Fibroblast of lung (primary cell): ENCODE results near the gene POU2F2. TPM values are rescaled to one million over a fixed set of nuclear protein-coding genes. Genes with fewer than 3 reads are reported as not detected.

ENCODE experiments used
- DNase-seq, 2 donors: peaks; one replicate each; pipeline versions ENCODE4 v3.0.0 to v3.0.0-alpha.2; 2010; ENCODE audit warnings: low read depth in 2 of 2
- H2AFZ ChIP-seq: 2 replicates; pipeline ENCODE4 v1.5.1; 2012; ENCODE audit warnings: low read length, control low read depth, inconsistent platforms
- H3K27ac ChIP-seq: 2 replicates; pipeline ENCODE4 v1.5.1; 2011; ENCODE audit warnings: low read length, control low read depth; ENCODE audit not compliant: insufficient read depth
- H3K27me3 ChIP-seq: 2 replicates; pipeline ENCODE4 v1.5.1; 2011; ENCODE audit warnings: mild to moderate bottlenecking, low read length; ENCODE audit not compliant: control insufficient read depth, insufficient read depth
- H3K36me3 ChIP-seq: 2 replicates; pipeline ENCODE4 v1.5.1; 2011; ENCODE audit warnings: low read length; ENCODE audit not compliant: control insufficient read depth, insufficient read depth
- H3K4me1 ChIP-seq: 2 replicates; pipeline ENCODE4 v1.5.1; 2011; ENCODE audit warnings: low read length; ENCODE audit not compliant: control insufficient read depth, insufficient read depth; ENCODE audit errors: extremely low read depth
- H3K4me2 ChIP-seq: 2 replicates; pipeline ENCODE4 v1.5.1; 2011; ENCODE audit warnings: low read length, control low read depth; ENCODE audit not compliant: insufficient read depth; ENCODE audit errors: extremely low read depth
- H3K4me3 ChIP-seq, 4 experiments: fragments of 200-600 bp in 1 of 4; sonication (generic) in 1 of 4; replicated peaks in 1 of 4; 2 replicates each; pipeline ENCODE4 v1.5.1; 2011 to 2016; ENCODE audit warnings: low read length in 4 of 4, low read depth in 3 of 4, mild to moderate bottlenecking in 3 of 4, control low read depth in 2 of 4, inconsistent platforms in 1 of 4, mixed read lengths in 1 of 4; ENCODE audit not compliant: insufficient read depth in 1 of 4; ENCODE audit errors: control extremely low read depth in 1 of 4
- H3K79me2 ChIP-seq: 2 replicates; pipeline ENCODE4 v1.5.1; 2012; ENCODE audit warnings: mild to moderate bottlenecking, low read length, inconsistent platforms; ENCODE audit not compliant: control insufficient read depth, insufficient read depth
- H3K9ac ChIP-seq: 2 replicates; pipeline ENCODE4 v1.5.1; 2011; ENCODE audit warnings: mild to moderate bottlenecking, low read length, control low read depth; ENCODE audit not compliant: insufficient read depth
- H3K9me3 ChIP-seq: 2 replicates; pipeline ENCODE4 v1.5.1; 2012; ENCODE audit warnings: low read depth, low read length; ENCODE audit not compliant: control insufficient read depth, insufficient read depth
- H4K20me1 ChIP-seq: 2 replicates; pipeline ENCODE4 v1.5.1; 2011; ENCODE audit warnings: low read length; ENCODE audit not compliant: control insufficient read depth, insufficient read depth; ENCODE audit errors: extremely low read depth
- EZH2 ChIP-seq: IDR thresholded peaks from 2 replicates; pipeline ENCODE4 v1.5.1; 2012; ENCODE audit warnings: low read length, control low read depth, mild to moderate bottlenecking; ENCODE audit errors: missing control alignments
- polyA plus RNA-seq, 2 donors: library from polyadenylated mRNA; depleted of rRNA in 1 of 2; stranded (reverse) in 1 of 2; unstranded in 1 of 2; fragments of >200 nt; gene quantifications; 2 replicates each; pipeline ENCODE4 v1.2.1, GENCODE V29; 2011 to 2012; ENCODE audit warnings: missing spikeins in 1 of 2
- total RNA-seq: library from RNA; depleted of rRNA; stranded (reverse); fragments of >200 nt; gene quantifications from 2 replicates; pipeline ENCODE4 v1.2.1, GENCODE V29; 2014
- TF ChIP-seq, protein P1 (sequence below), 2 donors: IDR thresholded peaks in 1 of 2; conservative IDR thresholded peaks in 1 of 2; 1 replicate in 1 of 2; 2 replicates in 1 of 2; pipeline ENCODE4 v1.5.1; 2011 to 2012; ENCODE audit warnings: low read length in 2 of 2, control low read depth in 1 of 2, inconsistent platforms in 1 of 2, low read depth in 1 of 2, mild to moderate bottlenecking in 1 of 2

POU2F2 gene
- total and polyA plus RNA-seq, 2 donors (not counting 1 experiment from before 2014, with no cell fraction given): 0.17 to 0.31 TPM

DNA sequence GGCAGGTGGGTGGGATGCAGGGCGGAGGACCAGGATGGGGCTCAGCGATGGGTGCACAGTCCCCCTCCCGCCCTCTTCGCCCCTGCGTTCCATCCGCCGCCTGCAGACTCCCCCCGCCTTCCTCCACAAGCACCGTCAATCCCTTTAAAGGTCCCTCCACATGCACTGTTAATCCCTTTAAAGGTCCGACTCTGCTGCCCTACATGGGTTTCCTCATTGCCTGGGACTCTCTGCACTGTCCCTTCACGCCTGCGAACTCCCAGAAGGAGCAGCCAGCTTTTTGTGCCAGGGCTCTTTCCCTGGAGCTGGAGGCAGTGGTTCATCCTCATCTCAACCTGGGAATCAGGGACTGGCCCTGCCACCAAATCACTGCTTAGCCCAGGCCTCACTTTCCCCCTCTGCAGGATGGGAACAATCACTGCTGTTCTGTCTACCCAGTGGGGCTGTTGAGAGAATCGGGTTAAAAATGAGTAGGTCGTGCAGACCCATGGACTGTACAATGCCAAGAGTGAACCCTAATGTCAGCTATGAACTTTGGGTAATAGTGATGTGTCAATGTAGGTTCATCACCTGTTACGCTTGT, 35.9 kb downstream of the POU2F2 start:
- Histone ChIP-seq H4K20me1 (no peaks in the 10 kb centered on the region), H3K9me3 (no peaks in the 10 kb centered on the region), H3K4me1 (peaks cover 3% of the 10 kb centered on the region), H3K9ac (no peak overlapping the region), H3K27ac (no peak overlapping the region), H3K36me3 (no peaks in the 10 kb centered on the region), H3K4me3 (no peak overlapping the region), H2AFZ (no peak overlapping the region), H3K4me2 (no peak overlapping the region), H3K79me2 (no peaks in the 10 kb centered on the region), H3K27me3 (no peaks in the 10 kb centered on the region)
- TF ChIP-seq, protein P1, sequence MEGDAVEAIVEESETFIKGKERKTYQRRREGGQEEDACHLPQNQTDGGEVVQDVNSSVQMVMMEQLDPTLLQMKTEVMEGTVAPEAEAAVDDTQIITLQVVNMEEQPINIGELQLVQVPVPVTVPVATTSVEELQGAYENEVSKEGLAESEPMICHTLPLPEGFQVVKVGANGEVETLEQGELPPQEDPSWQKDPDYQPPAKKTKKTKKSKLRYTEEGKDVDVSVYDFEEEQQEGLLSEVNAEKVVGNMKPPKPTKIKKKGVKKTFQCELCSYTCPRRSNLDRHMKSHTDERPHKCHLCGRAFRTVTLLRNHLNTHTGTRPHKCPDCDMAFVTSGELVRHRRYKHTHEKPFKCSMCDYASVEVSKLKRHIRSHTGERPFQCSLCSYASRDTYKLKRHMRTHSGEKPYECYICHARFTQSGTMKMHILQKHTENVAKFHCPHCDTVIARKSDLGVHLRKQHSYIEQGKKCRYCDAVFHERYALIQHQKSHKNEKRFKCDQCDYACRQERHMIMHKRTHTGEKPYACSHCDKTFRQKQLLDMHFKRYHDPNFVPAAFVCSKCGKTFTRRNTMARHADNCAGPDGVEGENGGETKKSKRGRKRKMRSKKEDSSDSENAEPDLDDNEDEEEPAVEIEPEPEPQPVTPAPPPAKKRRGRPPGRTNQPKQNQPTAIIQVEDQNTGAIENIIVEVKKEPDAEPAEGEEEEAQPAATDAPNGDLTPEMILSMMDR (conservative IDR thresholded peaks at IDR 0.05 in 1 of 2, IDR thresholded peaks at IDR 0.05 in 1 of 2; ENCODE audit: low read depth in 1 of 2, low read length in 2 of 2): no peak
- TF ChIP-seq EZH2: no peak
- DNase-seq: no peak

DNA sequence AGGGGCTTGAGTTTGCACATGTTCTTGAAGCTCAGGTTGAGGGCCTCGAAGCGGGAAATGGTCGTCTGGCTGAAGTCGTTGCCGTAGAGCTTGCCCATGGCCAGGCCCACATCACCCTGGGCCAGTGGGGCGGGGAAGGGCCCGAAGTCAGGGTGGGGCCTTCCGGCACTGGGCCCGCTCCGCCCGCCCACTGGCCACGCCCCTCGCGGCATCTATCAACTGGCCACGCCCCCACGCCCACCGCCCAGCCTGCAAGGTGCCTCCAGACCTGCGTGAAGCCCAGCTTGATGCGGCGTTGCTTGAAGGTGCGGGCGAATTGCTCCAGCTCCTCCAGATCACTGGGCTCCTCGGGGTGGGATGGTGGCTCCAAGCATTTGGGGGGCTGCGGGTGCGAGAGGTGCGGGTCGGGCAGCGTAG, 36.4 kb downstream of the POU2F2 start:
- Histone ChIP-seq H4K20me1 (no peaks in the 10 kb centered on the region), H3K27ac (no peak overlapping the region), H3K9me3 (no peaks in the 10 kb centered on the region), H3K4me2 (no peak overlapping the region), H3K4me1 (peaks cover 4% of the 10 kb centered on the region), H3K4me3 (no peak overlapping the region), H3K27me3 (no peaks in the 10 kb centered on the region), H3K79me2 (no peaks in the 10 kb centered on the region), H3K9ac (no peak overlapping the region), H3K36me3 (no peaks in the 10 kb centered on the region), H2AFZ (no peak overlapping the region)
- DNase-seq: no peak
- no peak for TF ChIP-seq EZH2
- TF ChIP-seq, protein P1 (conservative IDR thresholded peaks at IDR 0.05 in 1 of 2, IDR thresholded peaks at IDR 0.05 in 1 of 2; ENCODE audit: low read depth in 1 of 2, low read length in 2 of 2): no peak

DNA sequence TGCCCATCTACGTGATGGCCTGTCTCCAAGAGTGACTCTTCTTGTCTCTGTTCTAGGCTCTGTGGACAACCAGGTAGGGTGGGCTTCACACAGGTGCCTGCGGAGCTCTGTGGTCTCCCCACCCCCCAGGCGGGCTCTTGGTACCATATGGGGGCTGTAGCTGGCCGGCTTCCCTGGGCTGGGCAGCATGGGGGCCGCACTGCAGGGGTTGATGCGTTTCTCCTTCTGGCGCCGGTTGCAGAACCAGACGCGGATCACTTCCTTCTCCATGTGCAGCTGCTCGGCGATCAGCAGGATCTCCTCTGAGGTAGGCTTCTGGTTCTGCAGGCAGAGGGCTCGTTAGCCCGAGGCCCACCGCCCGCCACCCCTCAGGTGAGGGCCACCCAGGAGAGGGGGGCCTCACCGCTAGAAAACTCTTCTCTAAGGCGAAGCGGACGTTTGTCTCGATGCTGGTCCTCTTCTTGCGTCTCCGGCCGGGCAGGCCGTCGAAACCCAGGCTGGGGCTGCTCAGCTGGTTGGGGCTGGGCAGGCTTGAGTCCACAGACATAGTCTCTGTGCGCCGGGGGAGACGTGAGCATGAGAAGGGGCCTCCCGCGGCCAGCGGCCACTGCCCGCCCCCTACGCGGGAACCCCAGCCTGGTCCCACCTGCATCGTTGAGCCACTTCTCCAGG, 37.0 kb downstream of the POU2F2 start:
- Histone ChIP-seq H4K20me1 (no peaks in the 10 kb centered on the region), H3K4me1 (peaks cover 4% of the 10 kb centered on the region), H3K4me3 (no peak overlapping the region), H2AFZ (no peak overlapping the region), H3K36me3 (no peaks in the 10 kb centered on the region), H3K9ac (no peak overlapping the region), H3K9me3 (no peaks in the 10 kb centered on the region), H3K27ac (no peak overlapping the region), H3K4me2 (no peak overlapping the region), H3K79me2 (no peaks in the 10 kb centered on the region), H3K27me3 (no peaks in the 10 kb centered on the region)
- no peak for TF ChIP-seq EZH2
- TF ChIP-seq, protein P1 (conservative IDR thresholded peaks at IDR 0.05 in 1 of 2, IDR thresholded peaks at IDR 0.05 in 1 of 2; ENCODE audit: low read depth in 1 of 2, low read length in 2 of 2): no peak
- DNase-seq: no peak
